Left kidney (tissue), 2 donors: ENCODE results near the gene NBEA. TPM values are rescaled to one million over a fixed set of nuclear protein-coding genes. Genes with fewer than 3 reads are reported as not detected.

Experiments
- DNase-seq: peaks from one replicate; pipeline ENCODE4 v3.0.0-alpha.2; 2013
- polyA plus RNA-seq: library from polyadenylated mRNA; unstranded; fragments of 120-200 nt; gene quantifications from one replicate; pipeline ENCODE4 v1.2.1, GENCODE V29; 2013; ENCODE audit not compliant: insufficient read length

The NBEA gene
- polyA plus RNA-seq, 1 donor, result 19.8 TPM

DNA sequence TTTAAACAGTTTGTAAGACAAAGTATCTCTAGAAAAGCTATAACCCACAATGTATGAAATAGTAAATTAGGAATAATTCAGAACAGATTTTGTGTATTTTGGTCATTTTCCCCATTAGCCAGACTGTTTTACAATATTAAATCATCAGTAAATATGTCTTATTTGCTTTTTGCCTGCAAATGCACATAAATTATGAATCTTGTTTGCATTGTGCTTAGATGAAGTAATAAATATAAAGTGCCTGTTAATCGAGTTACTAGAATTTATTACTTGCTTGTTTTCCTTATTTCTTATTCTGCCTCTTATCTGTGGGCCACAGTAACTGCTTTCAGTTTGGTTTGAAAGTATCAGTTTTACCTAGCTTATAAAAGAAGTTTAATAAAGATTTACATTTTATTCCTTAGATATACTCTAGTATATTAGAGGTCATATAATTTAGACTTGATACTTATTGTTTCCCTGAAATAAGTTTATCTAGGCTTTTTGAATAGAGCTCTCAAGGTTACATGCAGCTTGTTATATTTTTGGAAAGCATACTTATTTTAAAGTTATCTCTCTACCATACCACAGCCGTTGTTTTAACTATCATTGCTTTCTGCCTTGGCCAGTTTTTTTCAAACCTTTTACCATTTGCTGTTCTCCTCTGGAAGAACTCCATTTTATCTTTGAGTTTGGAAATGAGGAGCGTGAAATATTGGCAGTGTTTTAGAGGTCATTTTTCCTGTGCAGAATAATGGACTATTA is 238.0 kb downstream of the NBEA start:
- no peak for DNase-seq

DNA sequence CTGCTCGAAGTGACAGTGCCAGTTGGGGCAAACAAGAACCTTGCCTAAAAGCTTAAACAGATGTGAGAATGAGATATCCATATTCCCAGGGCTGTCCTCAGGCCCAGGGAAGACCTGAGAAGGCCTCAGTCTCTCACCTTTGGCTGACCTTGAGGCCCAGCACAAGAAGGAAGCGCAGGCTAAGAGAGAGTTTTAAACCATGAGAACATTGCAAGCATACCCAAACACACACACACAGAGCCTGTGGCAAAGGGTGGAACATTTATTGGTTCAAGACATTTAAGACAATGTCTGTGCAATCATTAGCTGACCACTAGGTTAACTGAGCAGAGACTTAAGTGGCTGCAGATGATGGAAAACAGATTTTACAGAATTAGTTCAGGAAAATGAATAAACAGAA is 248.2 kb downstream of the NBEA start:
- DNase-seq, result no peak

DNA sequence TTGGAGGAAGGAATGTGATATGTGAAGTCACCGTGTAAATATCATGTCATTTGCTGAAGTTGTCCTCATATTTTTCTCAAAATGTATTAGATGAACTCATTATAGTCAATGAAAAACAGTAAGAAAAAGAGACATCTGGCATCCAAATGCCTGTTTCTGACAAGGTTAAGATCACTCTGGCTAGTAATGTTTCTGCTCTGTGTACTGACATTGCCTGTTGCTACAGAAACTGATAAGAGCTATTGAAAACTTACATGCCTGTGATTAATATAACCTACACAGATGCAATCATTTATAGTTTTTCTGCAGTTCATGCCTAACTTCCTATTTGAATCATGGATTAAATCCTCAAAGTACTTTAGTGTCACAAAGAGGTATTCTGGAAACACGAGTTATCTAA is 249.8 kb downstream of the NBEA start:
- no peak for DNase-seq

DNA sequence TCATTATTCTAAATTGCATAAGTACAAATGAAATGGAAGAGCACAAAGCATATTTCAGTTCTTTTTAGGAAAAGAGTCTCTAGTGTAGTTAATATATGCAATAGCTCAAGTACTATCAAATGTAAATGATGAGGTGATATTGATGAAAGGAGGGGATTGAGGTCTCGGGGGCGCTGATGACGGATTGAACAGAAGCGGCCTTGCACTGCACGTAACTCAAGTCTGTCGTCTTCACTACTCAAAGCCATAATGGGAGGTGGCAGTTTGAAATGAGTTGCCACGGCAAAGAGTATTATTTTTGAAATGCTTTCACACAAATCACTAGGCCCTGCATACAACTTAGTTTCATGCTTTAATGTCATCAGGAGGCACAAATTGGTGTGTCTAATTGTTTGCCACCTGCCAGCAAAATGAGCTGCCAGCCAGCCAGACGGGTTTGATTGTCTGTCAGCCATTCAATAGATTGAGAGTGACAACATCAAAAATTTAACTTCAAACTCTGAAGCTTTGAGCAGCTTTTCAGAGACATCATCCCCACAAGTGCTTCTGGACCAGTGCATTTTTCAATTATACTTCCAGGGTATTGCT is 256.6 kb downstream of the NBEA start:
- DNase-seq, result no peak

DNA sequence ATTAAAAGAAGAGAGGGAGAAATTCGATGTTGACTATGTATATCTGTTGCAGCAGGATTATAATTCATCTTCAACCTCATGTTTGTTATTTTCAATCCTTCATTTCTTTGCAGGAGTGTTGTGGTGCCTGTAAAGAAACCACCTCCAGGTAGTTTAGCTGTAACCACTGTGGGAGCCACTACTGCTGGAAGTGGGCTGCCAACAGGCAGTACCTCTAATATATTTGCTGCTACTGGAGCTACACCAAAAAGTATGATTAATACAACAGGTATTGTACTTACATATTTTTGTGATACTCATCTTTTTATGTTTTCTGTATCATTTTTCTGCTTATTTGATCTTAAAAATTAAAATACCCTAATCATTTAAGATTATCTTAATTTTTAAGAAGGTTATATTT is 266.5 kb downstream of the NBEA start:
- no peak for DNase-seq

DNA sequence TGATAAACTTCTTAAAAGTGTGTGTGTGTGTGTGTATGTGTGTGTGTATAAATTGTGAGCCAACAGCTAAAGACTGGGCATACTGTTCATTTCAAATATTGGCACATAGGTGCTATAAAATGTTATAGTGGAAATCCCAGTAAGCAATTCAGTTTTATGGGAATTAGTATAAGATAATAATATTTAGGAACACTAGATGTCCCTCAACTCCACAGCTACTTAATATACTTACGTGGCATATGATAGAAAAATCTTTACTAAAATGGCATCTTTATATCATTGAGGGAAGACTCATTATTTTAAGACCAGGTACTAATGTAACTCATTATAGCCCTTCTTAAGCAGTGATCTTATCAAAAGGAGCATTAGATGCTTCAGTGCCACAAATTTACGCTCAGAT is 268.2 kb downstream of the NBEA start:
- DNase-seq, result no peak

DNA sequence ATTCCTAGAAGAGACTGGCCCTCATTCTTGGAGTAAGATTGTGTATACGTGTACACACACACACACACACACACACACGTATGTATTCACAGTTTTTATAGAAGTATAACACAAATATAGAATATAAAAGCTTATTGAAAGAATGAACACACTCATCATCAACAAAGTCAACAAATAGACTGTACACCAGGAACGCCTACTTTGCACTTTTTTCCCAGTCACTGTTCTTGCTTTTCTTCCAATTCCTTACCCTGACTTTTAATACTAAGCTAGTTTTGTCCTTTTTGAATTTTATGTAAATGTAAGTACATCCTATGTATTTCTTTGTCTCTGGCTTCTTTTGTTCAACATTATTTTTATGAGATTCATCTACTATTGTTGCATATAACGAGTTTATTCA is 269.9 kb downstream of the NBEA start:
- no peak for DNase-seq

DNA sequence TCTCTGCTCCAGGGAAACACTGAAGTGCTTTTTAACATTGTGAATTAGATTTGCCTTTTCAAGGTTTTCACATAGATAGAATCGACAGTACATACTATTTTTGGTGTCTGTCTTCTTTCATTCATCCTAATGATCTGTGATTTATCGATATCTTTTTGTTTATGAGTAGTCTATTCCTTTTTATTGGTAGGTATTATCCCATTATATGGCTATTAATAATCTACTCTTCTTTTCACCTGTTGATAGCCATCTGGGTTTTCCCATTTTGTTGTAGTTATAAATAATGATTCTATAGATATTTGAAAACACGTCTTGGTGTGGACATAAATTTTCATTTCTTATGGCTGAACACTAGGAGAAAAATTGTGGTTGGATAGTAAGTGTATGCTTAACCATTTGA is 271.8 kb downstream of the NBEA start:
- DNase-seq, result no peak

DNA sequence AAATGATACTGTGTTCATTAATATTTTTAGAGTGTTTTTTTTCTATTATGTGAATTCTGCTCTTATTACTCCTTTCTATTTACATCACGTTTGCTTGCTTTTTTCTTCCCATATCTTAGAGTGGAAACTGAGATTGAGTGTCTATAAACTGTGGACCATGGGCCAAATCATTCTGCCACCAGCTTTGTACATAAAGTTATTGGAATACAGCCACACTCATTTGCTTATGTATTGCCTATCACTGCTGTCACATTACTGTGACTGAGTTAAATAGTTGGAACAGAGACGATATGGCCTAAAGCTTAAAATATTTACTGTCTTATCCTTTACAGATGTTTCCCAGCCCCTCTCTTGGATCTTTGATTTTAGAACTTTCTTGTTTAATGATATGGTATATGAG is 274.1 kb downstream of the NBEA start:
- DNase-seq, result no peak

DNA sequence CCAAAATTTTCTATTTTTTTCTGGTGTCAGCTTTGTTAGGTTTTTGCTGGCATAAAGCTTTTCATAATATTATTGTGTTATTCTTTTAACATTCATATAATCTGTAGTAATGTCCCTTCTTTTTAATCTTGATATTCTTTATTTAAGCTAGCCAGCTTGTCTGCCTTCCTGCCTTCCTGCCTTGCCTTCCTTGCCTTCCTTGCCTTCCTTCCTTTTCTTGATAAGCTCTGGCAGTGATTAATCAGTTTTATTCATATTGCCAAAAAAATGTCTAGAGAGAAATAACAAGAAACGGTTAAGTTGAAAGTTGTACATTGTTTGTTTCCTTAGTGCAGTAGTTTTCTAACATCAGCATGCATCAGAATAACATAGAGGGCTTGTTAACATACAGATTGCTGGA is 277.0 kb downstream of the NBEA start:
- no peak for DNase-seq

DNA sequence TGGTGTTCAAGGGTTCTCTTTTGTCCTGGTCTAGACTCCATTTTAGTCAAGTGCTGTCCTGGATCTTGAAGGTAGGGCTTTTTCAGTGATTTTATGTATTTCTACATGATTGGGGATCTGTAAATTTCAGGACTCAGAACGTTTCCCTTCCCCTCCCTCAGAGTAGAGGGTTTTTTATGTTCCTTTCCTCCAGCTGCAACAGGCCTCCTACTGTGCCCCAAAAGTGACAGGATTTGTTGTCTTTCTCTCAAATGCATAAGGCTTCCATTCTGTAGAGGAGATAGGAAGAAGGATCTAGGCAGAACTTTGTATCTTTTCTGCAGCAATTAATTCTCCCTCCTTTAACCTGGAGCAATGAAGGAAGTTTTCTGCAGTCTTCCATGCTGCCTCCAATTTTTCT is 283.1 kb downstream of the NBEA start:
- no peak for DNase-seq

DNA sequence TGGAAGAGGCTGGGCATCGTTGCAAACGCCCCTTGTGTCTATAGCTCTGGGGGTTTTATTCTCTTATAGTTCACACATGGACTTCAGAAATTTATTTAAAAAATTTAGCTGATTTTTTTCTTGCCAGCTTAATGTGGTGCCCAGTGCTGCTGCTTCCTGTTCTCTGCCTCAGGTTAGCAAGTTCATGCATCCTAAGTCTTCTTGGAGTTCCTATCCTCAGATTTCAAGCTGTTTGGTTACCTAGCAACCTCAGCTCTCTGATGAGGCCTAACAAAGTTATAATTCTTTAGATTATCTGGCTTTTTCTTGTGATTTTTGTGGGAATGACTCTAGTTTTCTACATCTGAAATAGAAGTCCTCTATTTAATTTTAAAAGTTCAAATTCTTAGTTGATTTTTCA is 283.5 kb downstream of the NBEA start:
- no peak for DNase-seq

DNA sequence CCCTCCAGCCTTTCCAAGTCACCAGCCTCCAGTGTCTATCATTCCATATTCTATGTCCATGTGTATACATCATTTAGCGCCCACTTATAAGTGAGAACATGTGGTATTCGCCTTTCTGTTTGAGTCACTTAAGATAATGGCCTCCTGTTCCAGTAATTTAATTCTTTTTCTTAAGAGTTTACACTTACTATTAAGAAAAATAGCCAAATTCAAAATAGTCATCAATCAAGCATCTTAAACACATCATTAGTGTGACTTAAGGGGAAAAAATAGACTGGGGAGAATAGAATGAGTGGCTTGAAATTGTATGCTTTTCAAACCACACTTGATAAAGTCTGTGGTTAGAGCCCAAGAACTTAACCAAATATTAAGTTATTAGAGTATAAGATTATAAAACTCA is 286.5 kb downstream of the NBEA start:
- no peak for DNase-seq

DNA sequence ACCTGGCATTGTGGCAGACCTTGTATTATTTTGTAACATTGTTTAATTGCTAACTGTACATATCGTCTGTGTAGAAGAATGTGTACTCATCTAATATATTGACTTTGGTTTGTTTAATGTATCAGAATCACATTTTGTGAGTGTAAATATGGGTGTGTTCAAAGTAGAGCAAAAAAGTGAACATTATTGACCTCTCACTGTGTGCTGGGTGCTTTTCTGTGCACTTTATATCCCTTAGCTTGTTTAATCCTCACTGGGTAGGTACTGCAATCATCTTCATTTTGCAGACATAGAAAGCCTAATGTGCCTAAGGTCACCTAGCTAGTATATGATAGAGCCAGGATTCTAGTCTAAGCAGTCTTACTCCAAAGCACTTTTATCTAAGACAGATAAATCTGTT is 289.4 kb downstream of the NBEA start:
- no peak for DNase-seq

DNA sequence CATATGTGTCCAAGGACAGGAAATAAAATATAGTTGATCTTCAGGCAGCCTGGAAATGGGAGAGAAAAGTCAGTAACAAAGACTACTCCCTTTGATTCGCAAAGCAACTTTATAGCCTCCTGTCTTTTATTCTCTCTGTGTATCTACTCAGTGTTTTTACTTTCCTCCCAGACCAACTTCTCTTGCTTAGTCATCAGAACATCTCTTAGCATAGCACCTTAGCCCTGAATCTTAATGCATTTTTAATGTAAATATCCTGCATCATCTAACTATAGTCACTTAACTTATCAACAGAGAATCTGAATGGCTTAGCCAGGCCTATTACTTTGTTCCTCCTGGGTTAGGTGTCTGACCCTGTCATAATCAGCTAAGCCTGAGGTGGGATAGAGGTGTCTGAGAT is 296.2 kb downstream of the NBEA start:
- DNase-seq, result no peak

DNA sequence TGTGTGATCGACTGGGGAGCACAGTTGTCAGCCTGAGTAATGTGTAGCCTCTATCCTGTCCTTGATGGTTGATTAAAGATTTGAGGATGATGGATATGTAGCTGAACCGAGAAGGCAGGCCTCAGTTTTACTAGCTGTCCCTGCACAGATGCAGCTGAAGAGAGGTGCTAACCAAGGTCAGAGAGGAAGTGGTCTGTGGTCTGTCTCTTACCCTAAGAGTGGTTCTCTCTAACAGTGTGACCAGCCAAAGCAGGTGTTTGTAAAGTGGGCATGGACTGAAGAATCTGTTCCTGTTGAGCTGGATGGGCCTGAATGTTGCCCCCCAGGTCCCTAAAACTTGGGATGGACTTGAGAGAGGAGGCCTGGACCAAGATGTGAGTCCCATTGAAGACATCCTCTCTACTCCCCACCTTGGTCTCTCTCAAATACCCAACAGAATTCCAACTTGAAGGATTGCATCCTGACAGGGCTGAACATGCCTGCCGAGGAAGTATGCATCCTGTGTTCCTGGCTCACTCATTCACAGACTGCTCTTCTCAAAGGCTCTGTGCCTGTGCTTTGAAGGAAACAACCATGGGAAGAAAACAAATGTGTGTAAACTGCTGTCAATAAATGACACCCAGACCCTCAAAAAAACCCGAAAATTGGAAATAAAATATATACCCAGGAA is 310.6 kb downstream of the NBEA start:
- no peak for DNase-seq

DNA sequence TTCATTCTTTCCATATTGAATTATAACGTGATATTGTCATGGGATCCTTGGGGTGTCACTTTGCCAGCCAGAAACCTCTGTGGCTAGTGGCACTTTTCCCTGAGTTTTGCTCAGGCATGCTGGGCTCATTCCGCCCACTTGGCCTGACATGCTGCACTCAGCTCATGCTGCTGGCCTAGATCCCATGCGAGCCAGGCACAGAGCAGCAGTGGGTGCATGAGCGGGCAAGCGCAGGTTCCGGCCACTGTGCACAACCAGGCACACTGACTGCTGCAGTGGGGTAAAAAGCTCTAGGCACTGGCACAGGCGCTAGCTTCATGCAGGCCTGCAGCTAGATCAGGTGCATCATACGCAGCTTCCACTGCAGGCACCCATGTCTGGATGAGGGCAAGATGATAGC is 313.2 kb downstream of the NBEA start:
- DNase-seq, result no peak

DNA sequence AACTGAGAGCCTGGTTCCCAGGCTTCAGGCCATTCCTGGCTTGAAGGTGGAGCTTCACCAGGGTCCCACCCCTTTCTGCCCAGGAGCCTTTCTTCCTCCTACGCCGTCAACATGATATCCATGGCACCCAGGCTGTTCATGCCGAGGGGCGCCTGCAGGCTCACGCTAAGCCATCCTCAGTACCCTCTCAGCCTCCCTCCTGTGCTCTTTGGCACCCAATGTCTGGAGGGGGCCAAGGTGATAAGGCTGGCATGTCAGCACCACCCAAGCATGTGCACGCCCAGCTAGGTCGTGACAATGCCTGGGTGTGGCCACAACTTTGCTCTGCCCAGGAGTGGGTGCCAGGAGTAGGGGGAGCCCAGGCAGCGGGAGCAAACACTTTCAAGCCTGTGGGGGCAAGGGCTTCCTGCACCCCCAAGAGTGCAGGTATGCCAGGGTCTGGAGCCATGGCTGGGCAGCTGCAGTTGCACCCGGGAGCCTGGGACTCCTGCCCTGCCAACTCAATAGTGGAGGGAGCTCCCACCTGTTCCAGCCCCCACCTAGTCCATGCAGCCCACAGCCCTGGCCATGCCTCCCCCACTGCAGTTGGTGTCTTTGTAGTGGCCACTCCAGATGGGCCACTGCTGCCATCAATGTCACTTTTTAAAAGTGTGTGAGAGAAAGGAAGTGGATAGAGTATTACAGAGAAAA is 314.5 kb downstream of the NBEA start:
- no peak for DNase-seq

DNA sequence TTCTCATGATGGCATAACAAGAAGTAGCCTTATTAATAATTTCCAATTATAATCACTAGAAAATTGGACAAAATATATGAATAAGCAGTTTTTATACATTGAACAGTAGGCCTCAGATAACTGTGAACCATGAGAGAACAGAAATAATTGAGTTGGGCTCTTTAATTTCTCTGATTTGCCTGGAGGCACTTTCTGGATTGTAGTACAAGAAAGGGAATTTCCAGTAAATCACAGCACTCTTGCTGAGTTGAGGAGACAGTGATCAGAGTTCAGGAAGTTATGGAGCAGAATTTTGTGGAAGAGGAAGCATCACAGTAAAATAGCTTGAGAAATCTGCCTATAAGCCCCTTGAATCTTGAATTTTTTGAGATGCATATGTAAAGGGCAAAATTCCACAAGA is 318.2 kb downstream of the NBEA start:
- DNase-seq, result no peak

DNA sequence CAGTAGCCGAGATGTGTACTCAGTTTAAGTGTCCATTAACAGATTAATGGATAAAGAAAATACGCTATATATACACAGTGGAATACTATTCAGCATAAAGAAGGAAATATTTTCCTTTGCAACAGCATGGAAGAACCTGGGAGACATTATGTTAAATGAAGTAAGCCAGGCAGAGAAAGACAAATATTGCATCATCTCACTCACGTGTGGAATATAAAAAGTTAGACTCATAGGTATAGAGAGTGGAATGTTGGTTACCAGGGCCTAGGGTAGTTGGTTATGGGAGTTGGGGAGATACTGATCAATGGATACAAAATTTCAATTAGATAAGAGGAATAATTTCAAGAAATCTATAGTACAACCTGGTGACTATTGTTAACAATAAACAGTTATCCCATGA is 324.3 kb downstream of the NBEA start:
- no peak for DNase-seq

DNA sequence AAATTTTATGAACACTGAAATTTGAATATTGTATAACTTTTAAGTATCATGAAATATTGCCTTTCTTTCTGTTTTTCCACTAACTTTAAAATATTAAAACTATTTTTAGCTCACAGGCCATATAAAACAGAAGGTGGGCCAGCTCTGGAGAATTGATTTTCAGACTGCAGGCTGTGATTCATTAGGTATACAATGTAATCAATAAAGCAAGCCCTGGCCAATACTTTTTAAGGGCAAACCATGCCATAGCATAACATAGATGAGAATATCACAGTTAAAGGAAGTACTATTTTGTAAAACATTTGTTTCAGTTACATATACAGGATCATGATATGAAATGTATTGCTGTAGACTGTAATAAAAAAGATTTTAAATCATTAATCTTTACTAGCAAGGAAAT is 336.8 kb downstream of the NBEA start:
- no peak for DNase-seq

DNA sequence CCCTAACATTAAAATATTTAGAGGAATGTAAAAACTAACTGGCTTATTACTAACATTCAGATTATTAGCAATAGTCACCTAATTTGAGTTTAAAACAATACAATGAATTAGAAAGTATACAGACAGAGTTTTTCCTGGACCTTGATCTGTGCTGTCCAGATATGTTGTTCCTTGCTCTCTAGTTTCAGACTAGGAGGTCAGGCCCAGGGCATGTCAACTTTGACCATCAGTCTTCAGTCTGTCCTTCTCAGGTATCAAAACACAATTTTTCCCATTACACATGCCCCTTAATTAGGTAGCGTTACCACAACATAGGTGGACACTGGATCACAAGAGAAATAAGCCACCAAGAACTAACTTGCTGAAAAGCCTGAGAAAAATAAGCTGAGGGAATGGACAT is 337.4 kb downstream of the NBEA start:
- DNase-seq, result peak; percentile 10

DNA sequence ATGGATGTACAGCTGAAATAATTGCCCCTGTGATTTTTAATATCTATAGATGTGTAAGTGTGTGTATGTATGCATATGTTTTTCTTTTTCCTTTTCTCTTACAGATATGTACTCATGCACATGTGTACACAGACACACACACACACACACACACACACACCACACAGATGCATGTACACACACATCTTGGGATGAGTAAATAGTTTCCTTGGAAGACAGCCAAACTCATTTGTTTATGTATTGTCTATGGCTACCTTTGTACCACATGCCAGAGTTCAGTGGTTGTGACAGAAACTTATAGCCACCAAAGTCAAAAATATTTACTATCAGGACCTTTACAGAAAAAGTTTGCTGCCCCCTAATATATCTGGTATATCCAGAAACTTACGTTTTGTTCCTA is 341.8 kb downstream of the NBEA start:
- DNase-seq, result no peak
